HG03378 (cell line): ENCODE data around the gene KCNV2.

ENCODE experiments used
- ATAC-seq: cut with Tn5 transposase; IDR thresholded peaks from one replicate; pipeline ENCODE4 v1.9.1; 2021; ENCODE audit warnings: mild to moderate bottlenecking, moderate library complexity; ENCODE audit not compliant: unreplicated experiment

KCNV2 gene

GRCh38 chr9:2718698-2719033 lies 1.4 kb downstream of the KCNV2 start:
- ATAC-seq: no peak

GRCh38 chr9:2720179-2720654 lies 2.9 kb downstream of the KCNV2 start:
- ATAC-seq: no peak

GRCh38 chr9:2722715-2723114 lies 5.4 kb downstream of the KCNV2 start:
- no peak for ATAC-seq

GRCh38 chr9:2723376-2724065 lies 6.2 kb downstream of the KCNV2 start:
- ATAC-seq: no peak

- no peak for ATAC-seq
Observed at GRCh38 chr9:2725126-2725525, 7.8 kb downstream of the KCNV2 start.

GRCh38 chr9:2725898-2726649 lies 8.8 kb downstream of the KCNV2 start:
- ATAC-seq: no peak

- no peak for ATAC-seq
Observed at GRCh38 chr9:2726650-2727340, 9.5 kb downstream of the KCNV2 start.

- no peak for ATAC-seq
Observed at GRCh38 chr9:2727374-2727773, 10.1 kb downstream of the KCNV2 start.

- ATAC-seq: peak; percentile 83
Observed at GRCh38 chr9:2727966-2728613, 10.8 kb downstream of the KCNV2 start.

- ATAC-seq: no peak
Observed at GRCh38 chr9:2729003-2729402, 11.7 kb downstream of the KCNV2 start.

GRCh38 chr9:2729721-2730120 lies 12.4 kb downstream of the KCNV2 start:
- ATAC-seq: no peak

- ATAC-seq: no peak
Observed at GRCh38 chr9:2730971-2731370, 13.7 kb downstream of the KCNV2 start.

- ATAC-seq: no peak
Observed at GRCh38 chr9:2732492-2732891, 15.2 kb downstream of the KCNV2 start.

GRCh38 chr9:2740616-2741015 lies 23.3 kb downstream of the KCNV2 start:
- no peak for ATAC-seq

- no peak for ATAC-seq
Observed at GRCh38 chr9:2741441-2742158, 24.3 kb downstream of the KCNV2 start.

- ATAC-seq: no peak
Observed at GRCh38 chr9:2742214-2742613, 24.9 kb downstream of the KCNV2 start.

GRCh38 chr9:2743937-2744529 lies 26.7 kb downstream of the KCNV2 start:
- no peak for ATAC-seq

- ATAC-seq: no peak
Observed at GRCh38 chr9:2745560-2746380, 28.5 kb downstream of the KCNV2 start.

- no peak for ATAC-seq
Observed at GRCh38 chr9:2749485-2749884, 32.2 kb downstream of the KCNV2 start.

GRCh38 chr9:2755285-2755684 lies 38.0 kb downstream of the KCNV2 start:
- no peak for ATAC-seq
